ENCODE data around the gene DENND2C.

The DENND2C gene, protein sequence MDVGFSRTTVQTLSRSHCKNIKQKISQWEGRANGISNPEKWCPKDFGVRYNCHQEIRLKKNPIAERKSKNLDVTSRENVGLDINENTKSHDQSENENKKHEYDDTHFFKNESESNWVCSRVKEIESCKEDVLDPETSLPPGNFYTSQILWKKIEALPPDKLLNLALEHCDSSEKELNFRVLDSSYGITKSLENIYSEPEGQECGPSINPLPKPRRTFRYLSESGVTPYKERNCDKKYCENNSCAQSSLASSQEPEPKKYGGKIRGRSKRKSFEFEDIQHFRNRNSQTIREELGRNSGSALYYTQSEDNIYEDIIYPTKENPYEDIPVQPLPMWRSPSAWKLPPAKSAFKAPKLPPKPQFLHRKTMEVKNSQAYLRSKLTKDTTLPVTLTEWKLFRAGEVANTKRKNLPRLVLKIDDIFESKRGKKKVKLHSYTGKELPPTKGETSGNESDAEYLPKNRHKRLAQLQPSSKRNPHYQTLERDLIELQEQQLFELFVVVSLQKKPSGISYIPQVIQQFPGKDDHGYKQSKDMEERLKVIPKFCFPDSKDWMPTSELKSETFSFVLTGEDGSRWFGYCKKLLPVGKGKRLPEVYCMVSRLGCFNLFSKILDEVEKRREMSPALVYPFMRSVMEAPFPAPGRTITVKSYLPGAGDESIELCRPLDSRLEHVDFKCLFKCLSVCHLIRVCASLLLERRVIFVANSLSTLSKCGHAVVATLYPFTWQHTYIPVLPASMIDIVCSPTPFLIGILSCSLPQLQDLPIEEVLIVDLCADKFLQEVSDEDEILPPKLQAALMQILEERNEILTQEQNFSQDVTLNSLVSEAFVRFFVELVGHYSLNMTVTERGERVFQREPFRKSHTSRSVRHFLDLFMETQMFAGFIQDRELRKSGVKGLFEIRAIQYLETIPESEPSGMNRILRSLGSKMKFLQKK

DNA sequence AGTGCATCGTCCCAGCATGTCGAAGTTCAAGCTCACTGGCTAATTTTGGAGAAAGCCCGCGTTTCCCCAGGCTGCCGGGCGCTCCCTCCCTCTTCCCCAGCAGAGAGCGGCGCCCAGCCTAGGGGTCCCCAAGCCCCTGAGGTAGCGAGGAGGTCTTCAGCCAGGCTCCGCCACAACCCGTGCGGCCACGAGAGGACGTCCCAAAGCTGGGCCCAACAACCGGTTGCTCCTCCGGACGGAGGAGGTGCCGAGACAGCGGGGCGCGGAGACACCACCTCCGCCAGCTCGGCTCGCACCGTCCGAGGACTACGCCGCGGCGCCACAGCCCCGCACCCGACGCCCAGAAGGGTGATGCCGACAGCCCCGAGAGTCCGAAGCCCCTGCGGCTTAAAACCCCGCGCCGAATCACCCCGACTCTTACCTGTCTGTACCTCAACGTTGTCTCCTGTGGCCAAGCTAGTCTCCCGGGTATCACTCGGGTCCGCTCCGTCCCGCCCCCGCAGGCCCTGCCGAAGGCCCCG is at the start of gene DENND2C:
Gene DENND2C (minus strand): TSS at position 488 of the 521 bp plus-strand sequence. CDS start 44,065 bp downstream, outside the sequence.
- Histone ChIP-seq H4K20me1 (ENCODE audit: insufficient read depth, low read length) (no peaks in the 10 kb centered on the region), H3K27ac (ENCODE audit: low read depth, low read length, poor library complexity, severe bottlenecking) (no peak within 1 kb of the TSS), H3K9me2 (ENCODE audit: low read depth, low read length) (no peaks in the 10 kb centered on the region)

GRCh38 chr1:114719424-114719787 is 49.6 kb upstream of the DENND2C start:
- no peak for TF ChIP-seq EZH2 (IDR thresholded peaks at IDR 0.05; ENCODE audit: borderline replicate concordance, low read length)
- TF ChIP-seq CTCF (IDR thresholded peaks at IDR 0.05; ENCODE audit: low read length), result no peak
- peaks cover 22% of the 10 kb centered on the region for H3K4me1 ChIP-seq (ENCODE audit: insufficient read depth, low read length, severe bottlenecking)
- no peaks in the 10 kb centered on the region for H3K9me2 ChIP-seq (ENCODE audit: low read depth, low read length)
- no peaks in the 10 kb centered on the region for H3K27me3 ChIP-seq (ENCODE audit: insufficient read depth, low read length)
- H3K36me3 ChIP-seq (ENCODE audit: insufficient read depth, low read length), result peaks cover 82% of the 10 kb centered on the region
- no peak overlapping the region for H3K4me2 ChIP-seq (ENCODE audit: low read length)
- no peak overlapping the region for H3K9ac ChIP-seq (ENCODE audit: low read length)
- H3K79me2 ChIP-seq (ENCODE audit: insufficient read depth, low read length), result peaks cover 16% of the 10 kb centered on the region
- no peak overlapping the region for H3K4me3 ChIP-seq (ENCODE audit: low read depth, low read length, poor library complexity, severe bottlenecking)
- H4K20me1 ChIP-seq (ENCODE audit: insufficient read depth, low read length), result no peaks in the 10 kb centered on the region
- peaks cover 12% of the 10 kb centered on the region for H3F3A ChIP-seq (ENCODE audit: insufficient read depth, low read length)
- H3K27ac ChIP-seq (ENCODE audit: low read depth, low read length, poor library complexity, severe bottlenecking), result no peak overlapping the region
- H2AFZ ChIP-seq (ENCODE audit: low read length), result no peak overlapping the region
- no peaks in the 10 kb centered on the region for H3K9me3 ChIP-seq (ENCODE audit: low read length)

More for the DNA sequence above, at the start of gene DENND2C:
- Histone ChIP-seq H3K4me1 (ENCODE audit: insufficient read depth, low read length, severe bottlenecking) (peaks cover 18% of the 10 kb centered on the region), H3K4me2 (ENCODE audit: low read length) (peak within 1 kb of the TSS; percentile 93), H3K4me3 (ENCODE audit: low read depth, low read length, poor library complexity, severe bottlenecking) (peak within 1 kb of the TSS; percentile 70), H3K36me3 (ENCODE audit: insufficient read depth, low read length) (no peaks in the 10 kb centered on the region), H2AFZ (ENCODE audit: low read length) (peak within 1 kb of the TSS; percentile 72), H3F3A (ENCODE audit: insufficient read depth, low read length) (no peaks in the 10 kb centered on the region), H3K9me3 (ENCODE audit: low read length) (no peaks in the 10 kb centered on the region), H3K9ac (ENCODE audit: low read length) (peak within 1 kb of the TSS; percentile 55), H3K79me2 (ENCODE audit: insufficient read depth, low read length) (no peaks in the 10 kb centered on the region), H3K27me3 (ENCODE audit: insufficient read depth, low read length) (no peaks in the 10 kb centered on the region)
- TF ChIP-seq CTCF (IDR thresholded peaks at IDR 0.05; ENCODE audit: low read length) (peak; percentile 19; the same call in 1 of the 2 replicates), EZH2 (IDR thresholded peaks at IDR 0.05; ENCODE audit: borderline replicate concordance, low read length) (no peak)

DNA sequence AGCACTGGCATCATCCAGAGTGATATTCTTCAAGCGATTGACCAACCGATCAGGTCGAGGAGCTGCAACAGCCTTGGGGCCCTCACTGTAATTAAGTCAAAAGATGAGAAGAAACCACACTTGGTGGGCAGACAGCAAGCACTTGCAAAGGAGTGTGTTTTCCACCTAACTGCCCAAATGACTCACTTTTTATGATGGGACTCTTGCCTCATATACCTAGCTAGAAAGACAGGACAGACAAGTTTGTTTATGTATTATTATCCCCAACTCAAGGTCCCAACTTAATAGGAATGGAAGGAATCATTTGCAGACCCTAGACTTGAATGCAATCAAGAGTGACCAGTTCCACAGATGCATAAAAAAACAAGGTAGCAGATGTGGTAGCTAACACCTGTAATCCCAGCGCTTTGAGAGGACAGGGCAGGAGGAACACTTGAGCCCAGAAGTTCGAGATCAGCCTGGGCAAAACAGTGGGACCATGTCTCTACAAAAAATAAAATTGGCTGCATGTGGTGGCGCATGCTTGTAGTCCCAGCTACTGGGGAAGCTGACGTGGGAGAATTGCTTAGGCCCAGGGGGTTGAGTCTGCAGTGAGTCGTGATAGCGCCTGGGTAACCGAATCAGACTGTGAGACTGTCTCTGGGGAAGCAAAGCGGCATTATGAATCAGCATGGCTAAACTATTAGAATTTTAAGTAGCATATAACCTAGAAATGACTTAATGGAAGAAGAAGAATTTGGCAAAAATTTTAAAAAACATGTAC is 49.0 kb upstream of the DENND2C start:
- Histone ChIP-seq H3K4me1 (ENCODE audit: insufficient read depth, low read length, severe bottlenecking) (peaks cover 22% of the 10 kb centered on the region), H3K27ac (ENCODE audit: low read depth, low read length, poor library complexity, severe bottlenecking) (no peak overlapping the region), H3K79me2 (ENCODE audit: insufficient read depth, low read length) (peaks cover 21% of the 10 kb centered on the region), H3K36me3 (ENCODE audit: insufficient read depth, low read length) (peaks cover 82% of the 10 kb centered on the region), H3K4me2 (ENCODE audit: low read length) (no peak overlapping the region), H3K9me2 (ENCODE audit: low read depth, low read length) (no peaks in the 10 kb centered on the region), H3K9ac (ENCODE audit: low read length) (no peak overlapping the region), H3K4me3 (ENCODE audit: low read depth, low read length, poor library complexity, severe bottlenecking) (no peak overlapping the region), H3K27me3 (ENCODE audit: insufficient read depth, low read length) (no peaks in the 10 kb centered on the region), H3F3A (ENCODE audit: insufficient read depth, low read length) (peaks cover 12% of the 10 kb centered on the region), H2AFZ (ENCODE audit: low read length) (no peak overlapping the region), H3K9me3 (ENCODE audit: low read length) (no peaks in the 10 kb centered on the region), H4K20me1 (ENCODE audit: insufficient read depth, low read length) (no peaks in the 10 kb centered on the region)
- TF ChIP-seq CTCF (IDR thresholded peaks at IDR 0.05; ENCODE audit: low read length) (no peak), EZH2 (IDR thresholded peaks at IDR 0.05; ENCODE audit: borderline replicate concordance, low read length) (no peak)

Measured in OCI-LY1 (cell line).